Ovary (tissue), 3 donors: ENCODE results near the gene SPDYE18.
"Not testable (repeated sequence)": the region's sequence is repeated elsewhere in the genome, so short reads cannot be mapped to it uniquely, and the experiment has no call there.

Experiments used
- EP300 ChIP-seq: sonication (generic); formaldehyde crosslinking; IDR thresholded peaks from one replicate; pipeline ENCODE4 v1.6.1; 2017; ENCODE audit warnings: antibody characterized with exemption
- POLR2A ChIP-seq: fragments of 450-650 bp; IDR thresholded peaks from one replicate; pipeline ENCODE4 v1.6.1; 2017; ENCODE audit warnings: antibody characterized with exemption, mild to moderate bottlenecking, moderate library complexity
- TF ChIP-seq, protein P1 (sequence below), 3 donors: fragments of 450-650 bp in 2 of 3; fragments of 200-600 bp in 1 of 3; IDR thresholded peaks; one replicate each; pipeline versions ENCODE4 v1.5.1 to v1.8.0; 2016 to 2022; ENCODE audit warnings: antibody characterized with exemption in 3 of 3, mild to moderate bottlenecking in 1 of 3
- donor health status: DM: no; HTN: no; CAD: no.

- TF ChIP-seq, protein P1, sequence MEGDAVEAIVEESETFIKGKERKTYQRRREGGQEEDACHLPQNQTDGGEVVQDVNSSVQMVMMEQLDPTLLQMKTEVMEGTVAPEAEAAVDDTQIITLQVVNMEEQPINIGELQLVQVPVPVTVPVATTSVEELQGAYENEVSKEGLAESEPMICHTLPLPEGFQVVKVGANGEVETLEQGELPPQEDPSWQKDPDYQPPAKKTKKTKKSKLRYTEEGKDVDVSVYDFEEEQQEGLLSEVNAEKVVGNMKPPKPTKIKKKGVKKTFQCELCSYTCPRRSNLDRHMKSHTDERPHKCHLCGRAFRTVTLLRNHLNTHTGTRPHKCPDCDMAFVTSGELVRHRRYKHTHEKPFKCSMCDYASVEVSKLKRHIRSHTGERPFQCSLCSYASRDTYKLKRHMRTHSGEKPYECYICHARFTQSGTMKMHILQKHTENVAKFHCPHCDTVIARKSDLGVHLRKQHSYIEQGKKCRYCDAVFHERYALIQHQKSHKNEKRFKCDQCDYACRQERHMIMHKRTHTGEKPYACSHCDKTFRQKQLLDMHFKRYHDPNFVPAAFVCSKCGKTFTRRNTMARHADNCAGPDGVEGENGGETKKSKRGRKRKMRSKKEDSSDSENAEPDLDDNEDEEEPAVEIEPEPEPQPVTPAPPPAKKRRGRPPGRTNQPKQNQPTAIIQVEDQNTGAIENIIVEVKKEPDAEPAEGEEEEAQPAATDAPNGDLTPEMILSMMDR (IDR thresholded peaks at IDR 0.05), result not testable (repeated sequence)
- not testable (repeated sequence) for TF ChIP-seq POLR2A, EP300
Measured at GRCh38 chr7:77105904-77106303, 43.5 kb upstream of the SPDYE18 start.
